K562 (cell line): Measurements from ENCODE around the gene FAM180B.

ENCODE experiments used
- BCLAF1 ChIP-seq, 2 experiments: fragments of 450-650 bp in 1 of 2; IDR thresholded peaks; 2 replicates each; pipeline ENCODE4 v1.6.1; 2011 to 2017; ENCODE audit warnings: low read depth in 2 of 2, antibody characterized with exemption in 1 of 2, borderline replicate concordance in 1 of 2, low read length in 1 of 2, mild to moderate bottlenecking in 1 of 2, mixed read lengths in 1 of 2; ENCODE audit not compliant: control insufficient read depth in 1 of 2
- CTCF ChIP-seq, 3 experiments: IDR thresholded peaks in 2 of 3; conservative IDR thresholded peaks in 1 of 3; 2 replicates each; pipeline ENCODE4 v1.5.1; 2011 to 2012; ENCODE audit warnings: low read length in 3 of 3, mild to moderate bottlenecking in 3 of 3, control low read depth in 2 of 3, improper control_type of control experiment in 1 of 3, inconsistent platforms in 1 of 3, low read depth in 1 of 3, mixed read lengths in 1 of 3, moderate library complexity in 1 of 3; ENCODE audit not compliant: insufficient read depth in 2 of 3
- EZH2 ChIP-seq: IDR thresholded peaks from 2 replicates; pipeline ENCODE4 v1.6.1; 2012; ENCODE audit warnings: low read depth, mild to moderate bottlenecking, inconsistent platforms, low read length, borderline replicate concordance
- SRF ChIP-seq, 2 experiments: fragments of 250-450, 450-650 bp in 1 of 2; sonication (Bioruptor Pico) in 1 of 2; sonication (generic) in 1 of 2; formaldehyde crosslinking; IDR thresholded peaks; 2 replicates each; pipeline versions ENCODE4 v1.5.0 to v1.5.1; 2020 to 2022; ENCODE audit warnings: mild to moderate bottlenecking in 1 of 2, missing genetic modification reagents in 1 of 2
- ZNF253 ChIP-seq: fragments of 250-450 bp; sonication (Bioruptor Pico); conservative IDR thresholded peaks from 2 replicates; pipeline ENCODE4 v1.6.1; 2021; ENCODE audit warnings: mild to moderate bottlenecking
- ZNF639 ChIP-seq, 2 experiments: fragments of 200-800 bp in 1 of 2; sonication (Bioruptor generic) in 1 of 2; sonication (generic) in 1 of 2; formaldehyde crosslinking in 1 of 2; IDR thresholded peaks in 1 of 2; conservative IDR thresholded peaks in 1 of 2; 2 replicates each; pipeline versions ENCODE4 v1.5.0 to v1.6.1; 2016 to 2020; ENCODE audit warnings: missing compliant biosample characterization in 1 of 2, missing genetic modification characterization in 1 of 2, missing genetic modification reagents in 1 of 2
- ZSCAN29 ChIP-seq: fragments of 450-650 bp; IDR thresholded peaks from 2 replicates; pipeline ENCODE4 v1.6.1; 2017

GRCh38 chr11:47628026-47628425 is 41.5 kb downstream of the FAM180B start:
- TF ChIP-seq ZNF253 (CRISPR knock-in tag): no peak
- TF ChIP-seq SRF (CRISPR knock-in tag; IDR thresholded peaks at IDR 0.05): no peak
- TF ChIP-seq CTCF (IDR thresholded peaks at IDR 0.05 in 2 of 3, conservative IDR thresholded peaks at IDR 0.05 in 1 of 3; ENCODE audit: insufficient read depth in 2 of 3, low read depth in 1 of 3, low read length in 3 of 3): no peak
- no peak for TF ChIP-seq ZNF639 (CRISPR knock-in tag; conservative IDR thresholded peaks at IDR 0.05 in 1 of 2, IDR thresholded peaks at IDR 0.05 in 1 of 2)
- TF ChIP-seq BCLAF1 (IDR thresholded peaks at IDR 0.05; ENCODE audit: borderline replicate concordance in 1 of 2, control insufficient read depth in 1 of 2, low read depth in 2 of 2, low read length in 1 of 2): no peak
- TF ChIP-seq ZSCAN29: no peak
- no peak for TF ChIP-seq EZH2
